GM12878 (cell line): ENCODE results near the gene LAMB4. TPM values are rescaled to one million over a fixed set of nuclear protein-coding genes. Genes with fewer than 3 reads are reported as not detected.

Experiments used
- ATAC-seq: fragments of 200-7000 bp; cut with Tn5 transposase; 3 replicates; pipeline ENCODE4 v1.9.1; 2020; ENCODE audit warnings: mild to moderate bottlenecking, moderate library complexity
- BruUV-seq: library from RNA; stranded (reverse); fragments of 400-500 nt; replicated peaks from 2 replicates; lab custom pipeline; 2021; lab: Mats Ljungman, UMichigan
- CTCF ChIA-PET: fragments of 300-600 bp; sonication (Branson Sonifier 250); formaldehyde crosslinking; extraction: SDS; loops from one replicate; lab custom pipeline; 2021; ENCODE audit warnings: inconsistent platforms; lab: Yijun Ruan, JAX
- POLR2A ChIA-PET: fragments of 350-600 bp; formaldehyde crosslinking; extraction: SDS; loops from one replicate; lab custom pipeline; 2021; ENCODE audit warnings: inconsistent platforms; lab: Charles Lee
- RAD21 ChIA-PET: fragments of 300-600 bp; sonication (Branson Sonifier 250); formaldehyde crosslinking; loops from one replicate; lab custom pipeline; 2023; ENCODE audit warnings: antibody characterized with exemption; ENCODE audit not compliant: unreplicated experiment; lab: Charles Lee
- SMC1A ChIA-PET: fragments of 300-600 bp; sonication (Branson Sonifier 250); formaldehyde crosslinking; loops from one replicate; lab custom pipeline; 2023; ENCODE audit not compliant: unreplicated experiment, uncharacterized antibody; lab: Charles Lee
- DNase-seq: peaks from one replicate; pipeline ENCODE4 v3.0.0-alpha.2; 2011; ENCODE audit warnings: low read depth, low spot score
- FAIRE-seq: peaks from 3 replicates; lab custom pipeline; 2011; peaks lifted over from hg19 to GRCh38; lab: Jason Lieb, UNC
- H2AFZ ChIP-seq: 2 replicates; pipeline ENCODE4 v1.6.0; 2011; ENCODE audit warnings: low read depth, low read length, control low read depth; ENCODE audit not compliant: control insufficient read depth
- H3K27ac ChIP-seq: 2 replicates; pipeline ENCODE4 v1.5.1; 2011; ENCODE audit warnings: control low read depth; ENCODE audit not compliant: control insufficient read depth, insufficient read depth
- H3K27me3 ChIP-seq, 2 experiments: replicated peaks in 1 of 2; 2 replicates each; pipeline versions ENCODE4 v1.6.0 to v1.6.1; 2011; ENCODE audit warnings: low read length in 1 of 2; ENCODE audit not compliant: control insufficient read depth in 2 of 2, insufficient read depth in 2 of 2
- H3K36me3 ChIP-seq, 2 experiments: 2 replicates each; pipeline ENCODE4 v1.5.1; 2011; ENCODE audit warnings: low read length in 1 of 2; ENCODE audit not compliant: control insufficient read depth in 2 of 2, insufficient read depth in 2 of 2
- H3K4me1 ChIP-seq: 2 replicates; pipeline ENCODE4 v1.6.1; 2011; ENCODE audit warnings: mild to moderate bottlenecking, low read length, moderate library complexity, mixed read lengths; ENCODE audit not compliant: control insufficient read depth, insufficient read depth
- H3K4me2 ChIP-seq: 2 replicates; pipeline ENCODE4 v1.6.0; 2011; ENCODE audit warnings: control low read depth; ENCODE audit not compliant: control insufficient read depth, insufficient read depth
- H3K4me3 ChIP-seq: fragments of 200-600 bp; sonication (generic); 2 replicates; pipeline ENCODE4 v1.5.1; 2016
- H3K79me2 ChIP-seq: 2 replicates; pipeline ENCODE4 v1.6.0; 2011; ENCODE audit warnings: low read length; ENCODE audit not compliant: control insufficient read depth, insufficient read depth
- H3K9ac ChIP-seq: 2 replicates; pipeline ENCODE4 v1.8.0; 2011; ENCODE audit warnings: low read length, control low read depth, mixed read lengths; ENCODE audit not compliant: control insufficient read depth, insufficient read depth
- H3K9me3 ChIP-seq: replicated peaks from 3 replicates; pipeline ENCODE4 v1.5.1; 2011; ENCODE audit warnings: mild to moderate bottlenecking, low read length; ENCODE audit not compliant: control insufficient read depth, insufficient read depth
- H4K20me1 ChIP-seq: 2 replicates; pipeline ENCODE4 v1.6.0; 2011; ENCODE audit not compliant: control insufficient read depth, insufficient read depth
- ASH2L ChIP-seq: fragments of 300-600, 200-600 bp; sonication (generic); IDR thresholded peaks from 2 replicates; pipeline ENCODE4 v1.6.1; 2017; ENCODE audit warnings: low read depth, mild to moderate bottlenecking, borderline replicate concordance
- CHD4 ChIP-seq: fragments of 200-600 bp; sonication (generic); IDR thresholded peaks from 2 replicates; pipeline ENCODE4 v1.6.1; 2016; ENCODE audit warnings: mild to moderate bottlenecking
- CREB1 ChIP-seq: IDR thresholded peaks from 2 replicates; pipeline ENCODE4 v1.6.1; 2012; ENCODE audit warnings: low read depth, mild to moderate bottlenecking, inconsistent platforms
- IKZF1 ChIP-seq: fragments of 450-650 bp; conservative IDR thresholded peaks from 2 replicates; pipeline ENCODE4 v1.6.1; 2017; ENCODE audit warnings: antibody characterized with exemption, mild to moderate bottlenecking
- KAT2A ChIP-seq: conservative IDR thresholded peaks from 2 replicates; pipeline ENCODE4 v1.6.1; 2011; ENCODE audit warnings: low read depth, low read length; ENCODE audit not compliant: control insufficient read depth
- NBN ChIP-seq: fragments of 450-650 bp; IDR thresholded peaks from 2 replicates; pipeline ENCODE4 v1.6.1; 2016
- NR2C1 ChIP-seq: fragments of 450-650 bp; IDR thresholded peaks from 2 replicates; pipeline ENCODE4 v1.6.1; 2017; ENCODE audit warnings: antibody characterized with exemption, mild to moderate bottlenecking, moderate library complexity
- SUZ12 ChIP-seq: fragments of 200-600 bp; sonication (generic); IDR thresholded peaks from one replicate; pipeline ENCODE4 v1.6.1; 2018; ENCODE audit warnings: antibody characterized with exemption, mild to moderate bottlenecking; ENCODE audit not compliant: unreplicated experiment
- ZNF217 ChIP-seq: fragments of 450-650 bp; IDR thresholded peaks from 2 replicates; pipeline ENCODE4 v1.6.1; 2017; ENCODE audit warnings: antibody characterized with exemption, mild to moderate bottlenecking
- ZNF24 ChIP-seq: fragments of 450-650 bp; IDR thresholded peaks from 2 replicates; pipeline ENCODE4 v1.6.1; 2017; ENCODE audit warnings: antibody characterized with exemption, mild to moderate bottlenecking
- ZNF622 ChIP-seq: fragments of 450-650 bp; IDR thresholded peaks from 2 replicates; pipeline ENCODE4 v1.6.1; 2017; ENCODE audit warnings: mild to moderate bottlenecking, inconsistent platforms
- ZNF687 ChIP-seq: fragments of 450-650 bp; IDR thresholded peaks from 2 replicates; pipeline ENCODE4 v1.6.1; 2017; ENCODE audit warnings: mild to moderate bottlenecking, moderate library complexity
- WGBS: methylation state at CpG from one replicate; pipeline ENCODE4 v1.1.6; 2016; ENCODE audit warnings: low lambda C conversion rate; ENCODE audit not compliant: insufficient replicate concordance, insufficient coverage; ENCODE audit errors: missing lambda C conversion rate; 5-methylcytosine and 5-hydroxymethylcytosine counted together
- in situ Hi-C: fragments of 300-500 bp; cut with MboI; formaldehyde crosslinking; loops from 9 replicates; pipeline ENCODE4 v1.14.3; 2018; ENCODE audit warnings: mixed read lengths
- intact Hi-C: fragments of 100-400 bp; cut with micrococcal nuclease; formaldehyde crosslinking; loops from one replicate; pipeline ENCODE4 v1.14.2; 2022; ENCODE audit not compliant: unreplicated experiment
- polyA plus RNA-seq, 11 experiments: library from polyadenylated mRNA; depleted of rRNA in 4 of 11; unstranded in 6 of 11; stranded (reverse) in 5 of 11; fragments of >200 nt; fragmentation: Nextera tagmentation in 4 of 11; fragmentation: Illumina TruSeq in 1 of 11; extraction: Ambion mirVana in 4 of 11; extraction: Trizol in 1 of 11; gene quantifications; 1 replicate in 1 of 11; 2 replicates in 10 of 11; pipeline versions ENCODE4 v1.2.1 to v1.2.3, GENCODE V29; 2011 to 2016; ENCODE audit warnings: inconsistent platforms in 2 of 11, missing spikeins in 2 of 11, low read depth in 1 of 11
- total RNA-seq, 4 experiments: library from RNA; depleted of rRNA in 3 of 4; stranded (reverse); fragments of >200 nt in 3 of 4; fragmentation: Illumina TruSeq in 1 of 4; extraction: Trizol in 1 of 4; gene quantifications; 2 replicates each; pipeline versions ENCODE4 v1.2.1 to v1.2.3, GENCODE V29; 2013 to 2021
- TF ChIP-seq, protein P1 (sequence below): fragments of 450-650 bp; IDR thresholded peaks from 2 replicates; pipeline ENCODE4 v1.6.1; 2016; ENCODE audit warnings: mild to moderate bottlenecking
- TF ChIP-seq, protein P2 (sequence below): IDR thresholded peaks from 2 replicates; pipeline ENCODE4 v1.6.1; 2011; ENCODE audit warnings: mild to moderate bottlenecking, low read depth, low read length, moderate library complexity; ENCODE audit not compliant: insufficient replicate concordance

Gene LAMB4
- total and polyA plus RNA-seq, 10 of the 15 experiments (the other 5 are each of a cell fraction or from before 2014, with no cell fraction given), result 0.04 to 0.06 TPM; not detected in 8

GRCh38 chr7:108000875-108001763, 129.0 kb downstream of the LAMB4 start:
- in situ Hi-C loops (no loop called here), intact Hi-C loops (no loop called here)
- Histone ChIP-seq H3K4me3 (no peak overlapping the region), H3K4me1 (no peaks in the 10 kb centered on the region), H4K20me1 (no peaks in the 10 kb centered on the region; the same call in 1 of the 2 replicates), H2AFZ (no peak overlapping the region), H3K27ac (no peak overlapping the region), H3K4me2 (no peak overlapping the region), H3K27me3 (peaks cover 14 to 22% of the 10 kb centered on the region in 2 experiments), H3K79me2 (no peaks in the 10 kb centered on the region), H3K9ac (no peak overlapping the region), H3K9me3 (no peaks in the 10 kb centered on the region), H3K36me3 (no peaks in the 10 kb centered on the region)
- WGBS, result 40% methylated on average over 37 of the region's 37 CpGs
- no TSS peak for BruUV-seq
- DNase-seq (no peak), FAIRE-seq (no peak), ATAC-seq (no peak)
- no peak for TF ChIP-seq NBN
- no peak for TF ChIP-seq ZNF217
- TF ChIP-seq IKZF1, result no peak
- TF ChIP-seq CHD4, result no peak
- TF ChIP-seq, protein P1, sequence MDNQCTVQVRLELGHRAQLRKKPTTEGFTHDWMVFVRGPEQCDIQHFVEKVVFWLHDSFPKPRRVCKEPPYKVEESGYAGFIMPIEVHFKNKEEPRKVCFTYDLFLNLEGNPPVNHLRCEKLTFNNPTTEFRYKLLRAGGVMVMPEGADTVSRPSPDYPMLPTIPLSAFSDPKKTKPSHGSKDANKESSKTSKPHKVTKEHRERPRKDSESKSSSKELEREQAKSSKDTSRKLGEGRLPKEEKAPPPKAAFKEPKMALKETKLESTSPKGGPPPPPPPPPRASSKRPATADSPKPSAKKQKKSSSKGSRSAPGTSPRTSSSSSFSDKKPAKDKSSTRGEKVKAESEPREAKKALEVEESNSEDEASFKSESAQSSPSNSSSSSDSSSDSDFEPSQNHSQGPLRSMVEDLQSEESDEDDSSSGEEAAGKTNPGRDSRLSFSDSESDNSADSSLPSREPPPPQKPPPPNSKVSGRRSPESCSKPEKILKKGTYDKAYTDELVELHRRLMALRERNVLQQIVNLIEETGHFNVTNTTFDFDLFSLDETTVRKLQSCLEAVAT, result no peak
- TF ChIP-seq, protein P2, sequence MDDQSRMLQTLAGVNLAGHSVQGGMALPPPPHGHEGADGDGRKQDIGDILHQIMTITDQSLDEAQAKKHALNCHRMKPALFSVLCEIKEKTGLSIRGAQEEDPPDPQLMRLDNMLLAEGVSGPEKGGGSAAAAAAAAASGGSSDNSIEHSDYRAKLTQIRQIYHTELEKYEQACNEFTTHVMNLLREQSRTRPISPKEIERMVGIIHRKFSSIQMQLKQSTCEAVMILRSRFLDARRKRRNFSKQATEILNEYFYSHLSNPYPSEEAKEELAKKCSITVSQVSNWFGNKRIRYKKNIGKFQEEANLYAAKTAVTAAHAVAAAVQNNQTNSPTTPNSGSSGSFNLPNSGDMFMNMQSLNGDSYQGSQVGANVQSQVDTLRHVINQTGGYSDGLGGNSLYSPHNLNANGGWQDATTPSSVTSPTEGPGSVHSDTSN, result no peak
- no peak for TF ChIP-seq ZNF622
- TF ChIP-seq KAT2A, result no peak
- TF ChIP-seq ASH2L, result no peak
- TF ChIP-seq CREB1, result no peak
- TF ChIP-seq ZNF687, result no peak
- no peak for TF ChIP-seq SUZ12
- no peak for TF ChIP-seq ZNF24
- no peak for TF ChIP-seq NR2C1
- CTCF ChIA-PET, result no interaction called here
- SMC1A ChIA-PET, result no interaction called here
- POLR2A ChIA-PET, result no interaction called here
- RAD21 ChIA-PET, result no interaction called here
